Fibroblast of villous mesenchyme (primary cell): Measurements from ENCODE around the gene LAP3. TPM values are rescaled to one million over a fixed set of nuclear protein-coding genes. Genes with fewer than 3 reads are reported as not detected.

Experiments used
- DNase-seq: peaks from one replicate; pipeline ENCODE4 v3.0.0-alpha.2; 2010; ENCODE audit warnings: low read depth
- H3K4me3 ChIP-seq: 2 replicates; pipeline ENCODE4 v1.5.1; 2011; ENCODE audit warnings: low read depth, mild to moderate bottlenecking, low read length
- CTCF ChIP-seq: IDR thresholded peaks from 2 replicates; pipeline ENCODE4 v1.5.1; 2012; ENCODE audit warnings: low read depth, mild to moderate bottlenecking, low read length; ENCODE audit not compliant: insufficient read depth
- total RNA-seq: library from RNA; depleted of rRNA; stranded (reverse); fragments of >200 nt; gene quantifications from 2 replicates; pipeline ENCODE4 v1.2.3, GENCODE V29; 2012

Gene LAP3
- total RNA-seq, 1 donor: 94.6 TPM

- no peak for DNase-seq
- H3K4me3 ChIP-seq: no peak overlapping the region
- no peak for TF ChIP-seq CTCF
Measured at GRCh38 chr4:17589355-17589754, 12.4 kb downstream of the LAP3 start.

GRCh38 chr4:17595471-17596005, 18.5 kb downstream of the LAP3 start:
- H3K4me3 ChIP-seq: no peak overlapping the region
- no peak for DNase-seq
- TF ChIP-seq CTCF: no peak

GRCh38 chr4:17597517-17597916, 20.5 kb downstream of the LAP3 start:
- peak; percentile 30 for TF ChIP-seq CTCF
- no peak for DNase-seq
- no peak overlapping the region for H3K4me3 ChIP-seq

- no peak overlapping the region for H3K4me3 ChIP-seq
- no peak for DNase-seq
- TF ChIP-seq CTCF: no peak
Measured at GRCh38 chr4:17599826-17600225, 22.8 kb downstream of the LAP3 start.

- no peak overlapping the region for H3K4me3 ChIP-seq
- TF ChIP-seq CTCF: no peak
- DNase-seq: no peak
Measured at GRCh38 chr4:17605236-17605635, 28.2 kb downstream of the LAP3 start.

- peak; percentile 85 for DNase-seq
- TF ChIP-seq CTCF: no peak
- H3K4me3 ChIP-seq: peak overlapping the region; percentile 97
Measured at GRCh38 chr4:17613761-17614415, 36.9 kb downstream of the LAP3 start.
